Upper lobe of right lung (tissue), 1 donor: ENCODE data around the gene CCDC18. TPM values are rescaled to one million over a fixed set of nuclear protein-coding genes. Genes with fewer than 3 reads are reported as not detected.
"Not testable (repeated sequence)": the region's sequence is repeated elsewhere in the genome, so short reads cannot be mapped to it uniquely, and the experiment has no call there.

Experiments
- ATAC-seq: fragments of 200-7000 bp; cut with Tn5 transposase; one replicate; pipeline ENCODE4 v1.9.1; 2020; ENCODE audit warnings: mild to moderate bottlenecking, moderate library complexity
- DNase-seq: peaks from one replicate; pipeline ENCODE4 v3.0.0-alpha.2; 2020
- H3K27ac ChIP-seq: fragments of 200-600 bp; one replicate; pipeline ENCODE4 v1.8.0; 2022
- H3K27me3 ChIP-seq: fragments of 200-600 bp; one replicate; pipeline ENCODE4 v1.8.0; 2022; ENCODE audit warnings: mild to moderate bottlenecking
- H3K36me3 ChIP-seq: fragments of 200-600 bp; one replicate; pipeline ENCODE4 v1.8.0; 2022
- H3K4me1 ChIP-seq: fragments of 200-600 bp; one replicate; pipeline ENCODE4 v1.8.0; 2022
- H3K4me3 ChIP-seq: fragments of 200-600 bp; one replicate; pipeline ENCODE4 v1.8.0; 2022; ENCODE audit warnings: mild to moderate bottlenecking
- H3K9me3 ChIP-seq: fragments of 200-600 bp; one replicate; pipeline ENCODE4 v1.8.0; 2022
- intact Hi-C: fragments of 100-400 bp; cut with DNase I; formaldehyde crosslinking; loops from one replicate; pipeline ENCODE4 v1.11.0; 2022
- total RNA-seq: library from RNA; stranded (reverse); fragmentation: NEBNext Ultra II Directional; extraction: Animal tissue kit (Norgen Biotek cat#: 25700); gene quantifications from one replicate; pipeline ENCODE4 v1.2.1, GENCODE V29; 2021
- TF ChIP-seq, protein P1 (sequence below): fragments of 200-600 bp; IDR thresholded peaks from one replicate; pipeline ENCODE4 v1.8.0; 2022; ENCODE audit warnings: antibody characterized with exemption
- donor health status: DM: no; HTN: yes; CAD: no; lungs with severe emphysema.

The CCDC18 gene
- total RNA-seq, 1 donor from 2014 or later = 3.1 TPM

GRCh38 chr1:93256433-93256832 is 75.9 kb downstream of the CCDC18 start:
- Histone ChIP-seq H3K9me3 (peaks cover 4% of the 10 kb centered on the region), H3K27me3 (no peaks in the 10 kb centered on the region), H3K4me3 (no peak overlapping the region), H3K27ac (no peak overlapping the region), H3K4me1 (no peaks in the 10 kb centered on the region), H3K36me3 (peaks cover under 1% of the 10 kb centered on the region)
- TF ChIP-seq, protein P1, sequence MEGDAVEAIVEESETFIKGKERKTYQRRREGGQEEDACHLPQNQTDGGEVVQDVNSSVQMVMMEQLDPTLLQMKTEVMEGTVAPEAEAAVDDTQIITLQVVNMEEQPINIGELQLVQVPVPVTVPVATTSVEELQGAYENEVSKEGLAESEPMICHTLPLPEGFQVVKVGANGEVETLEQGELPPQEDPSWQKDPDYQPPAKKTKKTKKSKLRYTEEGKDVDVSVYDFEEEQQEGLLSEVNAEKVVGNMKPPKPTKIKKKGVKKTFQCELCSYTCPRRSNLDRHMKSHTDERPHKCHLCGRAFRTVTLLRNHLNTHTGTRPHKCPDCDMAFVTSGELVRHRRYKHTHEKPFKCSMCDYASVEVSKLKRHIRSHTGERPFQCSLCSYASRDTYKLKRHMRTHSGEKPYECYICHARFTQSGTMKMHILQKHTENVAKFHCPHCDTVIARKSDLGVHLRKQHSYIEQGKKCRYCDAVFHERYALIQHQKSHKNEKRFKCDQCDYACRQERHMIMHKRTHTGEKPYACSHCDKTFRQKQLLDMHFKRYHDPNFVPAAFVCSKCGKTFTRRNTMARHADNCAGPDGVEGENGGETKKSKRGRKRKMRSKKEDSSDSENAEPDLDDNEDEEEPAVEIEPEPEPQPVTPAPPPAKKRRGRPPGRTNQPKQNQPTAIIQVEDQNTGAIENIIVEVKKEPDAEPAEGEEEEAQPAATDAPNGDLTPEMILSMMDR = no peak
- DNase-seq = no peak
- no peak for ATAC-seq
- intact Hi-C loops = no loop called here

- intact Hi-C loops = no loop called here
- Histone ChIP-seq H3K9me3 (no peaks in the 10 kb centered on the region), H3K27me3 (no peaks in the 10 kb centered on the region), H3K27ac (no peak overlapping the region), H3K36me3 (peaks cover 4% of the 10 kb centered on the region), H3K4me3 (no peak overlapping the region), H3K4me1 (no peaks in the 10 kb centered on the region)
- DNase-seq (no peak), ATAC-seq (no peak)
- TF ChIP-seq, protein P1 = no peak
These were observed 77.4 kb downstream of the CCDC18 start for GRCh38 chr1:93257889-93258288.

GRCh38 chr1:93260726-93261125 is 80.2 kb downstream of the CCDC18 start:
- H3K4me1 ChIP-seq, DNase-seq, H3K36me3 ChIP-seq, H3K4me3 ChIP-seq, H3K9me3 ChIP-seq, H3K27ac ChIP-seq, ATAC-seq, intact Hi-C loops, H3K27me3 ChIP-seq: not testable (repeated sequence)

- no peak overlapping the region for H3K27ac ChIP-seq
- H3K9me3 ChIP-seq = no peaks in the 10 kb centered on the region
- H3K4me1 ChIP-seq = no peaks in the 10 kb centered on the region
- DNase-seq (no peak), ATAC-seq (no peak)
- TF ChIP-seq, protein P1 = no peak
- intact Hi-C loops = no loop called here
- H3K27me3 ChIP-seq = no peaks in the 10 kb centered on the region
- H3K36me3 ChIP-seq = peaks cover 4% of the 10 kb centered on the region
- H3K4me3 ChIP-seq = no peak overlapping the region
These were observed 82.1 kb downstream of the CCDC18 start for GRCh38 chr1:93262645-93263044.

DNA sequence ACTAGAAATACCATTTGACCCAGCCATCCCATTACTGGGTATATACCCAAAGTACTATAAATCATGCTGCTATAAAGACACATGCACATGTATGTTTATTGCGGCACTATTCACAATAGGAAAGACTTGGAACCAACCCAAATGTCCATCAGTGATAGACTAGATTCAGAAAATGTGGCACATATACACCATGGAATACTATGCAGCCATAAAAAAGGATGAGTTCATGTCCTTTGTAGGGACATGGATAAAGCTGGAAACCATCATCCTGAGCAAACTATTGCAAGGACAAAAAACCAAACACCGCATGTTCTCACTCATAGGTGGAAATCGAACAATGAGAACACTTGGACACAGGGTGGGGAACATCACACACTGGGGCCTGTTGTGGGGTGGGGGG is 88.4 kb downstream of the CCDC18 start:
- intact Hi-C loops, H3K36me3 ChIP-seq, H3K27ac ChIP-seq, H3K27me3 ChIP-seq, H3K4me1 ChIP-seq, H3K9me3 ChIP-seq, H3K4me3 ChIP-seq, DNase-seq, ATAC-seq: not testable (repeated sequence)

DNA sequence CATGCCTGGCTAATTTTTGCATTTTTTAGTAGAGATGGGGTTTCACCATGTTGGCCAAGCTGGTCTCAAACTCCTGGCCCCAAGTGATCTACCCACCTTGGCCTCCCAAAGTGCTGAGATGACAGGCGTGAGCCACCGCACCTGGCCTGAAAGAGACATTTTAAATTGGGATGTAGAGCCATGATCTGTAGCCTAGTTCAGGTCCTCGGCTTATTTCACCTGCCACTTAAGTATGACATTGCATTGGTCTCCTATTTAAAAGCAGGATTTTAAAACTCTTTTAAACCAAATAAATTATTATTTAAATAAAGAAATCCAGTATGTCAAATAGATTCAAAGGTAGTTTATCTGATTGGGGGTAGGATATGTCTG is 94.7 kb downstream of the CCDC18 start:
- intact Hi-C loops, H3K4me3 ChIP-seq, H3K4me1 ChIP-seq, DNase-seq, H3K9me3 ChIP-seq, H3K36me3 ChIP-seq, ATAC-seq, H3K27me3 ChIP-seq, H3K27ac ChIP-seq: not testable (repeated sequence)

DNA sequence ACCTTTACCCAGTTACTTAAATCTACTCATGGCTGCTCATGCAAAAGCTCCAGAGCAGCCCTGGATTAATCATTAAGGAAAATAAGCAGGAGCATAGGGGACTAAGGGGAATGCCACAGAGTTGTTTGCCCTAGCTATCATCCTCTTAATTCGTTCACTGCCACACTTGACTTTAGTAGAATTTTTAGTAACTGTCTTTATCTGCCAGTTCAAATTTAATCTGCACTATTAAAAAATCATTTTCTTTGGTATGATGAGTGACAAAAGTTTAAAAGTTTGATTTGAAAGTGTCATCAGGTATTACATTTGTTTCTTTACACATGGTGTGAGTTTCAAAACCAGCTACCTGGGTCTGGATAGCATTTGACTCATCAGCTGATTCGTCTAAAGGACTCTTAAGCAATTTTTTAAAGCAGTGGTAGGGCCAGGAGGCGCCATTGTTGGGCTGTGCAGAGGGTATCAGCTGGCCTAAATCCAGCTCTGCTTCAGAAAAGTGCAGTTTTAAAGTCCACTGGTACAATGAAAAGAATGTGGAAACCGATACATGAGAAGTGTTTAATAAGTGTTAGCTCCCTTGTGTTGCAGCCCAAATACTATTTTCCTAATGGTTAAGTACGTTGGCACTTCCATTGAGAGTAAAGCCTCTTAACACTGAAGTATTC is 95.2 kb downstream of the CCDC18 start:
- H3K27me3 ChIP-seq = no peaks in the 10 kb centered on the region
- TF ChIP-seq, protein P1 = no peak
- H3K27ac ChIP-seq = no peak overlapping the region
- no peak overlapping the region for H3K4me3 ChIP-seq
- ATAC-seq (peak; percentile 91), DNase-seq (no peak)
- no peaks in the 10 kb centered on the region for H3K9me3 ChIP-seq
- no peaks in the 10 kb centered on the region for H3K36me3 ChIP-seq
- H3K4me1 ChIP-seq = no peaks in the 10 kb centered on the region
- intact Hi-C loops = no loop called here

DNA sequence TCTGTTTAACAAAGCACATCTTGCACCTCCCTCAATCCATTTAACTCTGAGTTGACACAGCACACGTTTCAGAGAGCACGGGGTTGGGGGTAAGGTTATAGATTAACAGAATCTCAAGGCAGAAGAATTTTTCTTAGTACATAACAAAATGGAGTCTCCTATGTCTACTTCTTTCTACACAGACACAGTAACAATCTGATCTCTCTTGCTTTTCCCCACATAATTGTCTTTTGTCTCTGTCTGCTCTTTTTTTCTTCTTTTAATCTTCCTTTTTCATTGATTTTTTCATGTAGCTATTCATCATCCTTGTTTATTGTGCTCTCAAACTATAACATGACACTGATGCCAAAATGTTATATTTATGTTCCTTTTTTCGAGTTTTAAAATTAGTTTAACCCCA is 97.0 kb downstream of the CCDC18 start:
- H3K36me3 ChIP-seq, H3K9me3 ChIP-seq, intact Hi-C loops, H3K4me3 ChIP-seq, H3K27me3 ChIP-seq, ATAC-seq, DNase-seq, H3K4me1 ChIP-seq: not testable (repeated sequence)
- H3K27ac ChIP-seq = peak overlapping the region; percentile 25
